ENCODE measurements around the gene PTPN1.

The PTPN1 gene

DNA sequence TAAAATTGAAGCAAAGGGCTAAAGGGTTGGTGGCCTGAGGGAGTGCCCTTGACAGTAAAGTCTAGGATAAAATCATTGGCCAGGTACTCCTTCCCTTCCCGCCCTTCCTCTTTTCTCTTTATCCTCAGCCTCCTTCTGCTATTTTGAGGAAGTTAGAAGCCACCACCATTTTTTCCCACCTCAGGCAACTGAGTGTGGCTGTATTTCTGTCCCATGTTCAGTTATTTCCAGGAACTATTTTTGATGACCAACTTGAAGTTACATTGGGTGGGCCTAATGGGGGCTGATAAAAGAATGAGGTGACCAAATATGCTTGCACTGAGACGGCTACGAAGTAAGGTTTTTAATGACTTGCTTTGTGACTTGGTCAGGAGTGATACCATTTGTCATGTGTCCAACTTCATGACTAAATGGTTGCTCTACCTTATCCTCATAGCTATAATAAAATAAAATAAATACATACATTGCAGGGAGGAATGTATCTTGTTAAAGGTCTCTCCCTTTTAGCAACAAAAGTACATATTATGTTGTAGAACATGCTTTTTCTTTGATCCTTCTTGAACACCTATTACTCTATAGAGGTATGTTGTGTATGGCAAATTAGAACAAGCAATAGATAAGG is 12.0 kb downstream of the PTPN1 start:
- H3K4me3 ChIP-seq (ENCODE audit: control insufficient read depth, low read depth, low read length): no peak overlapping the region
- no peak for DNase-seq (ENCODE audit: low read depth)
- TF ChIP-seq, protein P1, sequence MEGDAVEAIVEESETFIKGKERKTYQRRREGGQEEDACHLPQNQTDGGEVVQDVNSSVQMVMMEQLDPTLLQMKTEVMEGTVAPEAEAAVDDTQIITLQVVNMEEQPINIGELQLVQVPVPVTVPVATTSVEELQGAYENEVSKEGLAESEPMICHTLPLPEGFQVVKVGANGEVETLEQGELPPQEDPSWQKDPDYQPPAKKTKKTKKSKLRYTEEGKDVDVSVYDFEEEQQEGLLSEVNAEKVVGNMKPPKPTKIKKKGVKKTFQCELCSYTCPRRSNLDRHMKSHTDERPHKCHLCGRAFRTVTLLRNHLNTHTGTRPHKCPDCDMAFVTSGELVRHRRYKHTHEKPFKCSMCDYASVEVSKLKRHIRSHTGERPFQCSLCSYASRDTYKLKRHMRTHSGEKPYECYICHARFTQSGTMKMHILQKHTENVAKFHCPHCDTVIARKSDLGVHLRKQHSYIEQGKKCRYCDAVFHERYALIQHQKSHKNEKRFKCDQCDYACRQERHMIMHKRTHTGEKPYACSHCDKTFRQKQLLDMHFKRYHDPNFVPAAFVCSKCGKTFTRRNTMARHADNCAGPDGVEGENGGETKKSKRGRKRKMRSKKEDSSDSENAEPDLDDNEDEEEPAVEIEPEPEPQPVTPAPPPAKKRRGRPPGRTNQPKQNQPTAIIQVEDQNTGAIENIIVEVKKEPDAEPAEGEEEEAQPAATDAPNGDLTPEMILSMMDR (conservative IDR thresholded peaks at IDR 0.05; ENCODE audit: control insufficient read depth, insufficient read depth, low read depth, low read length): no peak

DNA sequence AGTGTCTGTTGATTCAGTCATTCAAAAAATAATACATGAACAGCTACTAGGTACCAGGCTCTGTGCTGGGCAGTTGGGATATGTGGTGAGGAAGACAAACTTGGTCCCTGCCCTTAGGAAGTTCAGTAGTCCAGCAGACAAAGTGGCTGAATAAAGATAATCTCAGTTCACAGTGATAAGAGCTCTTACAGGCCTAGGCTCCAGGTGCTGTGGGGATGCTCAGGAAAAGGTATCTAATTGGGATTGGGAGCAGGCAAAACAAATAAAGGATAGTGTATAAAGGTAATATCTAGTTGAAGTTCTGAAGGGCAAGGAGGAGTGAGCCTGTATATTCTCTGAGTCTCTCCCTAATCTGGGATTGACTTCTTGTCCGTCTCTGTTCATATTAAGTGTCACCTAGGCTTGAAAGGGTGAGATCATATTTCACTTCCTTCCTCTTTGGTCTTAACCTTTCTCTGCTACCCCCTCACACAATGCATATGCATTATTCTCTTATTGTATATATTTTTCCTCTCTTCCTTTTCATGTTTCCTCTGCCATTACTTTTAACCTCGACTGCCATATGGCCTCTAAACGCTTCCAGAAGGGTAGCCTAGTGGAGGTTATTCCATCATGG is 13.5 kb downstream of the PTPN1 start:
- no peak overlapping the region for H3K4me3 ChIP-seq (ENCODE audit: control insufficient read depth, low read depth, low read length)
- TF ChIP-seq, protein P1 (conservative IDR thresholded peaks at IDR 0.05; ENCODE audit: control insufficient read depth, insufficient read depth, low read depth, low read length): no peak

DNA sequence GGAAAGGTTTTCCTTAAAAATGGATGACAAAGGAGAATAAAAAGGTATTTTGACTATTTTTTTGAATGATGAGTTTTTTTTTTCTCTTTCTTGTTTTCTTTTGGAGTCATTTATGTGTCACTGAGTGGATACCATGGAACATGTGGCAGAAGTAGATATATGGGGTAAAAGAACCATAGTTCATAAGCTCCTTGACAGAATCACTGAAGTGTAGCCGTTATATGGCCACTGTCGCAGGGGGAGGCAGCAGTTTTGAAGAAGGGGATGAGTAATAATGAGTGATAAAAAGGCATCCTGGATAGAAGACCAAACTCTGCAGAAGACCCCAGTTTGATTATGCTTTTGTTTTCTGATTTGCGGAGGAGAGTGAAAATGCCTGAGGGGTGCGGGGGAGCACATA is 15.5 kb downstream of the PTPN1 start:
- DNase-seq (ENCODE audit: low read depth): no peak
- H3K4me3 ChIP-seq (ENCODE audit: control insufficient read depth, low read depth, low read length): no peak overlapping the region
- TF ChIP-seq, protein P1 (conservative IDR thresholded peaks at IDR 0.05; ENCODE audit: control insufficient read depth, insufficient read depth, low read depth, low read length): no peak

More for the DNA sequence above, 13.5 kb downstream of the PTPN1 start:
- DNase-seq (ENCODE audit: low read depth): no peak

DNA sequence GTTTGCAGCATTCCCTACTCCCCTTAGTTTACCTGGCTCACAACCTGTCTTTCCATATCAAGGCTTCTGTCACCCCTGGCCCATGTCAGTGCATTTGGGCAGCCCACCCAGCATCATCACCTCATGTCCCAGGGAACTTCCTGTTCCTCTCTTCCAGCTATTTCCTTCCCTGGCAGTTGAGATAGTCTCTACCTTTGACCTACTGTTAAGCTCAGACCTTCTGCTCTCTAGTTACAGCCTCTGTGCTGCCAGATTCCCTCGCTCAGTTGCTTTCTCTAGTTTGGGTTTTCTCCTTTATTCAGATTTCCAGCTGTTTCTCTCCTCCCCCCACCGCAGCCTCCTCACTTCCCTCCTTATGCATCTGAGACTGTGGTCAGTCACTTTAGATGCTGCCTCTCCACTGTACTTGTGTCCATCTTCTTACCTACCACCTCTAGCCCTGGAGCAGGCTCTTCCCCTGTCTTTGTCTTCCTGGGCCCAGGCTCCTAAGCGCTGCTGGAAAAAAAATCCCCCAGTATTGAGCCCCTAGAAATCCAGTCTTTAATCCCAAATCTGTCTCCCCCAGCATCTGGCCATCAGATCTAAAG is 16.3 kb downstream of the PTPN1 start:
- TF ChIP-seq, protein P1 (conservative IDR thresholded peaks at IDR 0.05; ENCODE audit: control insufficient read depth, insufficient read depth, low read depth, low read length): no peak
- no peak overlapping the region for H3K4me3 ChIP-seq (ENCODE audit: control insufficient read depth, low read depth, low read length)
- DNase-seq (ENCODE audit: low read depth): peak; percentile 37

DNA sequence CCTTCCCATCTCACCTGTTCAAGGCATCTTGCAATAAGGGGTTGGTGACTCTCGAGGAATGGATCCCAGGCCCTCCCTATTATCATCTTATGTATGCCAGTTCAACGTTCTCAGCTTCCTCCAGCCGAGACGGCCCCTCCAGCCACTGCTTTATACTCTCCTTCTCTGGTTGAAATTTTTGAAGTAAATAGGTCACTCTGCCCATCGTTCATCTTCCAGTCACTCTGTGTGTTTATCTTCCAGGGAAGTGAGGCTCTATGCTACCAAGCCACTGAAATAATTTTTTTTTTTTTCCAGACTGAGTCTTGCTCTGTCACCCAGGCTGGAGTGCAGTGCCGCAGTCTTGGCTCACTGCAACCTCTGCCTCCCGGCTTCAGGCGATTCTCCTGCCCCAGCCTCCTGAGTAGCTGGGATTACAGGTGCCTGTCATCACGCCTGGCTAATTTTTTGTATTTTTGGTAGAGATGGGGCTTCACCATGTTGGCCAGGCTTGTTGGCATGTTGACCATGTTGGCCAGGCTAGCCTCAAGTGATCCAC is 17.0 kb downstream of the PTPN1 start:
- no peak for DNase-seq (ENCODE audit: low read depth)

DNA sequence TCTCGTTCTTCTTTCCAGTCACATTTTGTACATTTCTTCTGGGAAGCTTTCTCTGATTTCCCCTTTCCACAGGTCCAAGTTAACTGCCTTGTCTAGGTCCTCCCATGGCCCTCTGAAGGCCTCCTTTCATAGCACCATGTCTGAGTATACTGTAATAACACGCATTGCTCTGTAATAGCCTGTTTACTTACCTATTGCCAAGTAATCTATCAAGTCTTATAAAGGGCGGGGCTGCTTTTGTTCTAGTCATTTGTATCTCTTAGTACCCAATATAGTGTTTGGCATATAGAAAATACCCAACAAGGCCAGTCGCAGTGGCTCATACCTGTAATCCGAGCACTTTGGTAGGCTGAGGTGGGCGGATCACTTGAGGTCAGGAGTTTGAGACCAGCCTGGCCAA is 17.9 kb downstream of the PTPN1 start:
- no peak overlapping the region for H3K4me3 ChIP-seq (ENCODE audit: control insufficient read depth, low read depth, low read length)
- TF ChIP-seq, protein P1 (conservative IDR thresholded peaks at IDR 0.05; ENCODE audit: control insufficient read depth, insufficient read depth, low read depth, low read length): no peak
- no peak for DNase-seq (ENCODE audit: low read depth)

More for the DNA sequence above, 17.0 kb downstream of the PTPN1 start:
- H3K4me3 ChIP-seq (ENCODE audit: control insufficient read depth, low read depth, low read length): no peak overlapping the region
- TF ChIP-seq, protein P1 (conservative IDR thresholded peaks at IDR 0.05; ENCODE audit: control insufficient read depth, insufficient read depth, low read depth, low read length): no peak

All from fibroblast of mammary gland (primary cell).